ENCODE data around the gene PDGFD. TPM values are rescaled to one million over a fixed set of nuclear protein-coding genes. Genes with fewer than 3 reads are reported as not detected.
A peak's percentile ranks its signal among the peaks of the same experiment; 100 is the strongest.

The PDGFD gene
- total RNA-seq, 1 donor from 2014 or later = 10.9 TPM

- TF ChIP-seq CTCF (IDR thresholded peaks at IDR 0.05; ENCODE audit: borderline replicate concordance) = no peak
- no peak for DNase-seq
- no peaks in the 10 kb centered on the region for H3K9me3 ChIP-seq (replicated peaks)
- intact Hi-C loops (cut with micrococcal nuclease) = no loop called here
- peaks cover 16% of the 10 kb centered on the region for H3K4me1 ChIP-seq
- H3K27ac ChIP-seq (replicated peaks) = no peak overlapping the region
- H3K36me3 ChIP-seq = no peaks in the 10 kb centered on the region
- H3K27me3 ChIP-seq (ENCODE audit: low read depth) = no peaks in the 10 kb centered on the region
- no peak overlapping the region for H3K4me3 ChIP-seq
Measured at GRCh38 chr11:103875855-103876510, 288.0 kb downstream of the PDGFD start.

- no peak for DNase-seq
- Histone ChIP-seq H3K36me3 (no peaks in the 10 kb centered on the region), H3K27me3 (ENCODE audit: low read depth) (no peaks in the 10 kb centered on the region), H3K4me3 (no peak overlapping the region), H3K9me3 (replicated peaks) (no peaks in the 10 kb centered on the region), H3K4me1 (peaks cover 23% of the 10 kb centered on the region), H3K27ac (replicated peaks) (no peak overlapping the region)
- intact Hi-C loops (cut with micrococcal nuclease) = no loop called here
- TF ChIP-seq CTCF (IDR thresholded peaks at IDR 0.05; ENCODE audit: borderline replicate concordance) = no peak
Measured at GRCh38 chr11:103872748-103873147, 291.2 kb downstream of the PDGFD start.

- Histone ChIP-seq H3K27ac (replicated peaks) (peak overlapping the region; percentile 51), H3K36me3 (no peaks in the 10 kb centered on the region), H3K4me3 (no peak overlapping the region), H3K9me3 (replicated peaks) (no peaks in the 10 kb centered on the region), H3K4me1 (peaks cover 23% of the 10 kb centered on the region), H3K27me3 (ENCODE audit: low read depth) (no peaks in the 10 kb centered on the region)
- DNase-seq = no peak
- intact Hi-C loops (cut with micrococcal nuclease) = no loop called here
- no peak for TF ChIP-seq CTCF (IDR thresholded peaks at IDR 0.05; ENCODE audit: borderline replicate concordance)
Measured at GRCh38 chr11:103871923-103872551, 291.9 kb downstream of the PDGFD start.

- no peak for TF ChIP-seq CTCF (IDR thresholded peaks at IDR 0.05; ENCODE audit: borderline replicate concordance)
- H3K27me3 ChIP-seq (ENCODE audit: low read depth) = no peaks in the 10 kb centered on the region
- H3K4me3 ChIP-seq = no peak overlapping the region
- no peaks in the 10 kb centered on the region for H3K36me3 ChIP-seq
- peaks cover 23% of the 10 kb centered on the region for H3K4me1 ChIP-seq
- peak; percentile 48 for DNase-seq
- peak overlapping the region; percentile 51 for H3K27ac ChIP-seq (replicated peaks)
- intact Hi-C loops (cut with micrococcal nuclease) = no loop called here
- no peaks in the 10 kb centered on the region for H3K9me3 ChIP-seq (replicated peaks)
Measured at GRCh38 chr11:103870821-103871309, 293.1 kb downstream of the PDGFD start.

GRCh38 chr11:103867481-103867880, 296.5 kb downstream of the PDGFD start:
- no peaks in the 10 kb centered on the region for H3K9me3 ChIP-seq (replicated peaks)
- H3K27ac ChIP-seq (replicated peaks) = no peak overlapping the region
- intact Hi-C loops (cut with micrococcal nuclease) = no loop called here
- TF ChIP-seq CTCF (IDR thresholded peaks at IDR 0.05; ENCODE audit: borderline replicate concordance) = no peak
- H3K4me1 ChIP-seq = peaks cover 22% of the 10 kb centered on the region
- no peak overlapping the region for H3K4me3 ChIP-seq
- DNase-seq = no peak
- H3K27me3 ChIP-seq (ENCODE audit: low read depth) = no peaks in the 10 kb centered on the region
- H3K36me3 ChIP-seq = no peaks in the 10 kb centered on the region
